ENCODE measurements around the gene PPP2R5A. TPM values are rescaled to one million over a fixed set of nuclear protein-coding genes. Genes with fewer than 3 reads are reported as not detected.

PPP2R5A gene
- total and polyA plus RNA-seq, 2 of the 8 experiments (the other 6 are each of a cell fraction or from before 2014, with no cell fraction given): 14.6 to 36.3 TPM

DNA sequence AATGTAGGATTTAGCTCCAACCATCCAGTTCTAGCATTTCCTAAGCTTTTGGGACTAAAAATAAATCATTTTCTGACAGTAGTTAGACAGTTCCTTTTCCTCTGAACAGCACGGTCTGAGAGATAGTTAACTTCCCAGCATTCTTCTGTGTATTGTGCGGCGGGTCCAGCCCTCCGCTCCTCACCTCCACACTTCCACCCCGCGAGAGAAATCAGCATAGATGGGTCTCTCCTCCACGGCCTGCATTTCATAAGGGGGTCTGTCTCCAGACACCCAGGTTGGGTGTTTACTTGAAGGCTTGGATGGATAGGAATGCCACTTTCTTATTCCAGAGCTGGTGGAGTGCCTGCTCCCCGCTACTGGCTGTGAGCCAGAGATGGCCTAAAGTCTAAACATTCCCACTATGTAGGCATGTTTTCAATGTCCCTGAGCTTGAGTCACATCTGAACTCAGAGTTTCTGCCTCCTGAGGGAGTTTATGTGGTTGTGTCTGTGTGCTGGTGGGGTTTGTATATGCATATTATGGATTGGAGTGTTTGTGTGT lies 38.0 kb upstream of the PPP2R5A start:
- Histone ChIP-seq H3K36me3 (ENCODE audit: control insufficient read depth in 2 of 4, insufficient read depth in 4 of 4, low read length in 3 of 4) (no peaks in the 10 kb centered on the region), H3K79me1 (ENCODE audit: low read depth, low read length) (no peaks in the 10 kb centered on the region), H3K4me3 (ENCODE audit: extremely low read depth in 1 of 4, insufficient read depth in 2 of 4, low read depth in 3 of 4, low read length in 4 of 4) (no peak overlapping the region), H3K9me3 (ENCODE audit: insufficient read depth in 2 of 2, low read depth in 1 of 2, low read length in 1 of 2) (no peaks in the 10 kb centered on the region), H3K27me3 (replicated peaks in 1 of 4; ENCODE audit: control insufficient read depth in 3 of 4, extremely low read depth in 1 of 4, insufficient read depth in 3 of 4, low read length in 3 of 4) (no peaks in the 10 kb centered on the region), H3K18ac (ENCODE audit: extremely low read depth, low read length) (no peak overlapping the region), H3K14ac (ENCODE audit: insufficient read length) (no peak overlapping the region), H2AK5ac (ENCODE audit: low read depth, low read length) (no peak overlapping the region), H3K23me2 (ENCODE audit: low read depth, low read length) (no peaks in the 10 kb centered on the region), H3K4me2 (ENCODE audit: insufficient read depth in 1 of 2, low read depth in 2 of 2, low read length in 2 of 2) (no peak overlapping the region), H4K20me1 (replicated peaks in 1 of 2; ENCODE audit: control insufficient read depth in 1 of 2, insufficient read depth in 2 of 2, low read length in 2 of 2) (no peaks in the 10 kb centered on the region), H3K9ac (replicated peaks in 1 of 4; ENCODE audit: extremely low read depth in 1 of 4, low read depth in 3 of 4, low read length in 3 of 4) (no peak overlapping the region), H3K56ac (replicated peaks; ENCODE audit: insufficient read length, low read depth, low read length) (no peak overlapping the region), H4K91ac (replicated peaks; ENCODE audit: insufficient read length, low read length) (no peak overlapping the region), H2BK5ac (ENCODE audit: low read depth, low read length) (no peak overlapping the region), H3K27ac (ENCODE audit: low read depth, low read length) (no peak overlapping the region), H4K5ac (ENCODE audit: insufficient read length, low read depth, low read length) (no peak overlapping the region), H2BK120ac (replicated peaks; ENCODE audit: low read depth, low read length) (no peak overlapping the region), H3K4ac (replicated peaks; ENCODE audit: insufficient read length, low read depth, low read length) (no peak overlapping the region), H3K4me1 (replicated peaks in 1 of 4; ENCODE audit: control insufficient read depth in 3 of 4, insufficient read depth in 4 of 4, low read length in 3 of 4) (no peaks in the 10 kb centered on the region), H2BK20ac (ENCODE audit: low read length) (no peak overlapping the region), H2BK15ac (ENCODE audit: low read length) (no peak overlapping the region), H3K79me2 (ENCODE audit: control insufficient read depth in 1 of 2, insufficient read depth in 2 of 2, low read length in 2 of 2) (no peaks in the 10 kb centered on the region), H3K23ac (ENCODE audit: insufficient read length) (no peak overlapping the region), H2AFZ (ENCODE audit: low read length) (no peak overlapping the region), H2BK12ac (ENCODE audit: low read depth, low read length) (no peak overlapping the region), H4K8ac (ENCODE audit: extremely low read depth, insufficient read depth, low read length) (no peak overlapping the region)
- WGBS, 2 experiments (ENCODE audit: extremely low coverage in 1 of 2, insufficient coverage in 1 of 2, insufficient read length in 1 of 2, insufficient replicate concordance in 2 of 2, low coverage in 1 of 2, low lambda C conversion rate in 2 of 2, missing lambda C conversion rate in 1 of 2): 90% methylated on average over 8 of the region's 8 CpGs; no CpG with 5 or more reads in 1 of the 2 experiments
- no peak for DNase-seq (ENCODE audit: low read depth in 1 of 2, low spot score in 2 of 2)
- TF ChIP-seq TEAD4 (IDR thresholded peaks at IDR 0.05; ENCODE audit: low read depth, low read length): no peak
- TF ChIP-seq, protein P1, sequence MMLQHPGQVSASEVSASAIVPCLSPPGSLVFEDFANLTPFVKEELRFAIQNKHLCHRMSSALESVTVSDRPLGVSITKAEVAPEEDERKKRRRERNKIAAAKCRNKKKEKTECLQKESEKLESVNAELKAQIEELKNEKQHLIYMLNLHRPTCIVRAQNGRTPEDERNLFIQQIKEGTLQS (IDR thresholded peaks at IDR 0.05; ENCODE audit: insufficient read depth, low read depth, low read length): no peak
- no peak for TF ChIP-seq CEBPB (IDR thresholded peaks at IDR 0.05; ENCODE audit: low read depth, low read length)
- no peak for TF ChIP-seq TCF12 (IDR thresholded peaks at IDR 0.05; ENCODE audit: low read depth, low read length)
- TF ChIP-seq BRCA1 (IDR thresholded peaks at IDR 0.05; ENCODE audit: low read depth, low read length): no peak
- TF ChIP-seq SAP30 (IDR thresholded peaks at IDR 0.05; ENCODE audit: insufficient read depth, insufficient replicate concordance, low read length): no peak
- ChIA-PET POLR2A (ENCODE audit: partially characterized antibody) (interaction anchor here (0.7 kb wide), 1 partner anchor 10 kb away, joined by 3 read pairs; no protein-coding TSS in a partner anchor), CTCF (ENCODE audit: partially characterized antibody) (interaction anchor here (0.5 to 1.5 kb wide), 3 partner anchors 22 to 1967 kb away, joined by 3 read pairs; no protein-coding TSS in a partner anchor)
- FAIRE-seq: no peak
